GM12873 (cell line): ENCODE measurements around the gene CLCN1.

ENCODE experiments used
- TF ChIP-seq, protein P1 (sequence below): IDR thresholded peaks from 2 replicates; pipeline ENCODE4 v1.5.1; 2012; ENCODE audit warnings: low read depth, mild to moderate bottlenecking, moderate library complexity, low read length, control low read depth; ENCODE audit not compliant: insufficient read depth; ENCODE audit errors: missing control alignments

CLCN1 gene

DNA sequence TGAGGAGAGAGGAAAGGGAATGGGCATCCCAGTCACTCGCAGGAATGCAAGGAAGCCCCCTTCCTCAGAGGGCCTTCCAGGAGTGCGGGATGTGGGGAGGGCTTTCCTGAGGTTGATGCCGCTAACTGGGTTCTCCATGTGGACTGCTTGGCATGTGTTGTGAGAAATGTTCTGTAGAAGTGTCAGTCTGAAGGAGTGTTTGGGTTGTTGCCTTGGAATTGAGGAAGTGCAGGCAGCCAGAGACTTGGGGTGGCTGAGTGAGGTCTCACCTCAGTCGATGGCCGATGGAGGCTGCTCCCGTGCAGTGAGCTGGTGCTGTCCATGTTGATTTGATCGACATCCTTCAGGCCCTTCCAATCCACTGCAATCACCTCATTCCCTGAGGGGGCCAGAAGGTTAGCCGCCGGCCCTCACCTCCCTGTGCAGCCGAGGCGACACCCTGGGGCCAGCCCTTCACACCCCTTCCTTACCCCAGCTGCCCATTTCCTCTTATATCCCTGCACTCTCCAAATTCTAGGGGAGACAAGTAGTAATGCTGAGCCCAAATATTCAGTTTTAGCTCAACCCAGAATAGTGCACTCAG lies 44.0 kb downstream of the CLCN1 start:
- TF ChIP-seq, protein P1, sequence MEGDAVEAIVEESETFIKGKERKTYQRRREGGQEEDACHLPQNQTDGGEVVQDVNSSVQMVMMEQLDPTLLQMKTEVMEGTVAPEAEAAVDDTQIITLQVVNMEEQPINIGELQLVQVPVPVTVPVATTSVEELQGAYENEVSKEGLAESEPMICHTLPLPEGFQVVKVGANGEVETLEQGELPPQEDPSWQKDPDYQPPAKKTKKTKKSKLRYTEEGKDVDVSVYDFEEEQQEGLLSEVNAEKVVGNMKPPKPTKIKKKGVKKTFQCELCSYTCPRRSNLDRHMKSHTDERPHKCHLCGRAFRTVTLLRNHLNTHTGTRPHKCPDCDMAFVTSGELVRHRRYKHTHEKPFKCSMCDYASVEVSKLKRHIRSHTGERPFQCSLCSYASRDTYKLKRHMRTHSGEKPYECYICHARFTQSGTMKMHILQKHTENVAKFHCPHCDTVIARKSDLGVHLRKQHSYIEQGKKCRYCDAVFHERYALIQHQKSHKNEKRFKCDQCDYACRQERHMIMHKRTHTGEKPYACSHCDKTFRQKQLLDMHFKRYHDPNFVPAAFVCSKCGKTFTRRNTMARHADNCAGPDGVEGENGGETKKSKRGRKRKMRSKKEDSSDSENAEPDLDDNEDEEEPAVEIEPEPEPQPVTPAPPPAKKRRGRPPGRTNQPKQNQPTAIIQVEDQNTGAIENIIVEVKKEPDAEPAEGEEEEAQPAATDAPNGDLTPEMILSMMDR: no peak

DNA sequence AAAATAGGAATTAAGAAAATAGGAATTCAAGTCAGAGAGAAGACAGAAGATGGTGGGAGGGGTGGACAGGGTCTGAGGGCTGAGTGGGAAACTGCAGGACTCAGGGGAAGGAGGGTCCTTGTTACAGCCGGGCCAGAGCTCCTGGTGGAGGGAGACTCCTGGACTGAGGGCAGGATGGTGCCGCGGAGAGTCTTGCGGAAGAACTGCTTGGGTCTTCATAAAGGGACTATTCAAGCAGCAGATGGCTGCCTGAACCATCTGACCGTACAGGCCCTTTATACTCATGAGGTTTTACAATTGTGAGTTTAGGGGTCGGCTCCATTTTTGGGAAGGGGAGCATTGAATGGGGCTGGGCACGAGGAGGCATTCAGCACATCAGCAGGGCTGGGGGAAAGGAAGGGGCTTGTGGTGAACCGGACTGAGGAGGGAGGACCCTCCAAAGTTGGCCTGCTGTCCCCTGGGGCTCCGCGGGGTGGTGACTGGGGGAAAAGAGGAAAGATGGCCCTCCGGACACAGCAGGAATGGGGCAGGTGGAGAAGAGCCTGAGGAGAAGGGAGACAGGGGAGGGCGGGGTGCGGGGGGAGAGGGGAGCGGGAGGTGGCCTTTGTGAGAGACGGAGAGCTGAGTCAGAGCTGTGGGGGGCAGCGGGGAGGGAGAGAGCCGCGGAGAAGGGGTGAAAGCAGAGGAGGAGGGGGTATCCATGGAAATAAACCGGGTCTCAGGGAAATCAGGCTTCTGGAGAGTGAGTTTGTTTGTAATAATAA lies 45.1 kb downstream of the CLCN1 start:
- TF ChIP-seq, protein P1: no peak

DNA sequence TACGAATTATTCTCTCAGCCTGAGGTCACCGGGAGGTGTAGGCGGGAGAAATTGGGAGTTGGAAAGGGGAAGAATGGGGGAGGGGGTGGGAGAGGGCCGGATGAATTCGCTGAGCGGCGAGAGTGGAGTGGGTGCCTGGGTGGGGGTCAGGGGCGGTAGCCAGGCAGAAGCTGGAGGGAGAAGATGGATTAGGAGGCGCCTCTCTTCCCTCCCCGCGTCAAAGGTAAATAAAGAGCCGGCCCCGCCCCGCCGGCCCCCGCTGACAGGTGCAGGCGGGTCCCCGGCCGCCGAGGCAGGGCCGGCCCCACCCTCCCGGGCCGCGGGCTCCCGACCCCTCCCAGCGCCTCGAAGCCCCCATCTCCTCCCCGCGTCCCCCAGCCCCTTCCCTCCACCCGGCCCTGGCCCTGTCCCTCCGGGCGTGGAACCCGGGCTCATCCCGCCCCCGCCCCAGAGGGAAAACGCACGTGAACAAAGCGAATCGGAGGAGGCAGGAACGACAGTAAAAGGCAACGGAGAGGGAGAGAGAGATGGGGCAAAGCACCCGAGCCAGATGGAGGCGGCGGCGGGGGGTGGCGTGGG lies 45.7 kb downstream of the CLCN1 start:
- TF ChIP-seq, protein P1: no peak

DNA sequence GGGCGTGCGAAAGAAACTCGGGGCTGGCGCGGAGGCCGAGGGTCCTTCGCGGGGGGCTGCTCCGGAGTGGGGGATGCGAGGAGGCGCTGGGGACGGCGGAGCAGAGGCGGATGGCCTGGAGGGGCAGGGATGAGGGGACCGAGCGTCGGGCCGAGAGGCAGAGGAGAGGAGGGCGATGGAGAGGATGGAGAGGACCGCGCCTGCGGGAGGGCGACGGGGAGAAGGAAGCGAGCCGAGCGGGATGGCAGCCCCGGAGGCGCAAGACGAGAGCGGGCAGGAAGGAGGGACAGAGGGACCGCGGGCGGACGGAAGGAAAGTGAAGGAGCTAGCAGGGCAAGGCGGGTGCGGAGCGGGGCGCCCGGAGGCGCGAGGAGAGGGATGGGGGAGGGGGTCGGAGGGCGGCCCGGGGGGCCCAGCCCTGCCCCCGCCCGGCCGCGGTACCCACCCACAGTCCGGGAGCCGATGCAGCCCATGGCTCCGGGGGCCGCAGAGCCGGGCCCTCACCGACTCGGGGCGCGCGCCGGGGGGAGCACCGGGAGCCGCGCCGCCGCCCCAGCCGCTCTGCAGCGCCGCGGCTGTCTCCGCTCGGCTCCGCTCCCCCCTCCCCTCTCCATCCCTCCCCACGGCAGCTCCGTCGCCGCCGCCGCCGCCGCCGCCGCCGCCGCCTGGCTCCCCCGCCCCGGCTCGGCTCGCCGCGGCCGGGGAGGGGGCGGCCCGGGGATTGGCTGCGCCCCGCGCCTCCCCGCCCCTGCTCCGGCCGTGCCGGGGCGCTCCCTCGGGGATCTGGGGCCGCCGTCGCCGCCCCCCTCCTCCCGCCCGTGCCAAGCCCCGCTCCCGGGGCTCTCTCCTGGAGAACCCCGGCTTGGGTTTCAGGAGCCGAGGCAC lies 46.5 kb downstream of the CLCN1 start, which contains the start of gene FAM131B:
TSS of gene FAM131B (minus strand) at position 583 of the 885 bp plus-strand sequence. CDS start at position 473, 110 bp downstream.
- TF ChIP-seq, protein P1: no peak

DNA sequence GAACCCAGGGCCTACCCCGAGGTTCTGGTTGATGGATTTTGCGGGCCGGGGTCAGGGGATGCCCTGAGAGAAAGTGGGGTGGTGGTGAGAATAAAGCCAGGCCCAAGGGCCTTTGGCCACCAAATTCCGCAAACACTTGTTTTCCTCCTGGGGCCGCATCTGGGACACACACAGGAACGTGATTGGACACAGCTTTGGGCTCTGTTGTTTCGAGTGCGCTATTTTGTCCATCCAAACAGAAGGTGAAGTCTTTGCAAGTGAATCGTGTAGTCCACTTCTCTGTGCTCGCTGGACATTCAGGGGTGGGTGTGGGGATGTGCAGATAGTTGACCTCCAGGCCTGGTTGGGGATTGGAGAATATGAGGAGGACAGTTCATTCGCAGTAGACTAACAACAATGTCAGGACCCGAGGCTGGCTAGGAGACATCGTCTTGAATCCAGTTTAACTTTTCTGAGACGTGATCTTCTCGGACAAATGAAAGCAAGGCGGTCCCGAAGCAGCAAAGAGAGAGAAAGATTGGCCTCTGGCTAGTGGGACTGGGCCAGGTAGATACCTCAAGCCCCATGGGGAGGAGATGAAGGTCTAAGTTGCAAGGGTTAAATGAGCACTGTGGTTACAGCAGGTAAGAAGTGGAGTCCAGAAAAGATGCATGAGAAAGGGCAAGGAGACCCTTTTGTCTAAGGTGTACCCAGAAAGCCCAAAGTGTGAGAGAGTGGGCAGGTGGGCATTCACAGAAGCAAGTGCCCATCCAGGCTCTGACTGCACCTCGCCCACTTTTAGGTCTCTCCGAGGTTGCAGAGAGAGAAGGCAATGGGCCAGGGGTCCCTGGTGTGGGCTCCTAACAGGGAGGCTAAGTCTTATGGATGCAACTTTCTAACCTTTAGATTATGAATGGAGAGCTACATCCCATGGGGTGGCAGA lies 47.4 kb downstream of the CLCN1 start:
- TF ChIP-seq, protein P1: no peak

DNA sequence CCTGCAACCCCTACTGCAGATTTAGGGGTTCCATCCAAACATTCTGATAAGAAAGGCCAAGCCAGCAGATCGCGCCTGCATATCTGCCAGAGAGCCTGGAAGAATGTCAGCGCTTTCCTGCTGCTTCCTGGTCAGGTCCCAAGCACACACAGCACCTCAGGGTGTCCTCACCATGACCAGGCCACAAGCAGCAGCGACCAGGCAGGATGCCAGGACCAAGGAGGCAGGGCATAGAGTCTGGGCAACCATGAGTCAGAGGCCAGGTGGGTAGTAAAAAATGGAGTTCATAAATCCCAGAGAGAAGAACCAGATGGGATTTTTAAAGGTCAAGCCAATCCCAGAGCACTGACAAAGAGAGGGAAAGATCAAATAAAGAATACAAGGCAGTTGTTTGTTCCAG lies 52.1 kb downstream of the CLCN1 start:
- TF ChIP-seq, protein P1: no peak
